GDM1 (cell line): ENCODE measurements around the gene LAIR2.

Experiments used
- DNase-seq: peaks from one replicate; lab custom pipeline; 2025; lab: John Stamatoyannopoulos, UW

The LAIR2 gene

GRCh38 chr19:54534156-54534555 lies 31.5 kb downstream of the LAIR2 start:
- DNase-seq: no peak

DNA sequence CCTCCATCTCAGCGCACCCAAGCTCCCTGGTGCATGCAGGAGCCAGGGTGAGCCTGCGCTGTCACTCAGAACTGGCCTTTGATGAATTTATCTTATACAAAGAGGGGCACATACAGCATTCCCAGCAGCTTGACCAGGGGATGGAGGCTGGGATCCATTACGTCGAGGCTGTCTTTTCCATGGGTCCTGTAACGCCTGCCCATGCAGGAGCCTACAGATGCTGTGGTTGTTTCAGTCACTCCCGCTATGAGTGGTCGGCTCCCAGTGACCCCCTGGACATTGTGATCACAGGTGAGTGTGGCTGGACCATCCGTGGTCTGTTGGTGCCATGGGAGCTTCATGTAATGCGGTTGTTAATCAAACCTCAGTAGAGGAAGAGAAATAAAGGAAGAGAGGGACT lies 33.0 kb downstream of the LAIR2 start:
- DNase-seq: no peak

DNA sequence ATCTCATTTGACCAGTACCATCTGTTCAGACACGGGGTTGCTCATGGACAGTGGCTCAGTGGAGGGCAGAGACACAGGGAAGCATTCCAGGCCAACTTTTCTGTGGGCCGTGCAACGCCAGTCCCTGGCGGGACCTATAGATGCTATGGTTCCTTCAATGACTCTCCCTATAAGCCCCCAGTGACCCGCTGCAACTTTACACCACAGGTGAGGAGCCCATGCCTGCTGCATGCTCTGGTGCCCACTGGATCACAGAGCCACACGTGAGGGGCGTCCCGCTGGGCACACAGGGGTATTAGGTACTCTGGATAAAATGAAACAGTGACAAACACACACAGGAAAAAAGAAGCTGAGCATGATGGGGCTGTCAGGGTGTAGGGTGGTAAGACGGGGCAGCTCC lies 34.3 kb downstream of the LAIR2 start:
- DNase-seq: no peak

DNA sequence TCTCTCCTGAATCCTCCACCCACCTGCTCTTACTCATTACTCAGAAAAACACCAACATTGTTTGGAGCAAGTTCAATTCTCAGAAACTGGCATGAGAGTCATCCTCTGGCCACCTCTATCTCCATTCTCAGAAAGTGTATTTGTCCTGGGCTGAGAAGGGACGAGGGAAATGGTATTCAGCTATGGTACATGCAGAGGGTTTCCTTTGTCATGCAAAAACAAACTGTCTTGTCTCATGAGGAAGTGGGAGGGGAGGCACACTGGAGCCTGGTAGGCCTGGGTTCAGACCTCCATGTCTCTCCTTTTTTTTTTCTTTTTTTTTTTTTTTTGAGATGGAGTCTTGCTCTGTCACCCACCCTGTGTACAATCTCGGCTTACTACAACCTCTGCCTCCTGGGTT lies 39.1 kb downstream of the LAIR2 start:
- no peak for DNase-seq

DNA sequence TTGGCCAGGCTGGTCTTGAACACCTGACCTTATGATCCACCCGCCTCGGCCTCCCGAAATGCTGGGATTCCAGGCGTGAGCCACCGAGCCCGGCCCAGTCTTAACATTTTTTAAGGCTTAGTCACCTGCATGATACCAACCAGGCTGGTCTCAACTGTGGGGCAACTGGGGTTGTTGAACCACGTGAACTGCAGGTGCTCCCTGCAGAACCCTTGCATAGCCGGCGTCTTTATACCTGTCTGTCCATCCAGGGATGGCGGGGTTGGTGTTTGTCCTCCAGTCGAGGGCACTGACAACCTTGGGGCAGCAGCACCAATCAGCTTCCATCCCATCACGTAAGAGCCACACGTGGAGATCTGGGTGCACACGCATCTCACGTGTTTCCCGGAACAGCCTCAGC lies 46.2 kb downstream of the LAIR2 start:
- no peak for DNase-seq

DNA sequence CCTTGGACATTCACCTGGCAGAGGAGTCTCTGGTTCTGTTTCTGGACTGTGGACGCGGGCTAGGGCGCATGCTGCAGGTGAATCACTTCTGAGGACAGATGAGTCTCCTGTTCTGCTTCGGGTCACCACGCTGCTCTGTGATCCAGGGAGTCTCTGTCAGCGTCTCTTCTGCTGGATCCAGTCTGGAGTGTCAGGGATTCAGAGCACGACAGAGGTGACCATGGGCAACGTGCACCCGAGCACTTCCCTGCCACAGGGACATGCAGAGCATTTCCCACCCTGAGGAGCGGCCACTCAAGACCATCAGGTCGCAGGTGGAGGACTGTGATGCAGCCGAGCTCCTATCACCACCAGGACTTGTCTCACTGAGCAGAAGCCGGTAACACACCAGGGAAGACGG lies 46.6 kb downstream of the LAIR2 start:
- DNase-seq: no peak

GRCh38 chr19:54551293-54551692 lies 48.7 kb downstream of the LAIR2 start:
- no peak for DNase-seq

GRCh38 chr19:54551950-54552912 lies 49.6 kb downstream of the LAIR2 start:
- DNase-seq: no peak

GRCh38 chr19:54552913-54553310 lies 50.3 kb downstream of the LAIR2 start:
- no peak for DNase-seq

DNA sequence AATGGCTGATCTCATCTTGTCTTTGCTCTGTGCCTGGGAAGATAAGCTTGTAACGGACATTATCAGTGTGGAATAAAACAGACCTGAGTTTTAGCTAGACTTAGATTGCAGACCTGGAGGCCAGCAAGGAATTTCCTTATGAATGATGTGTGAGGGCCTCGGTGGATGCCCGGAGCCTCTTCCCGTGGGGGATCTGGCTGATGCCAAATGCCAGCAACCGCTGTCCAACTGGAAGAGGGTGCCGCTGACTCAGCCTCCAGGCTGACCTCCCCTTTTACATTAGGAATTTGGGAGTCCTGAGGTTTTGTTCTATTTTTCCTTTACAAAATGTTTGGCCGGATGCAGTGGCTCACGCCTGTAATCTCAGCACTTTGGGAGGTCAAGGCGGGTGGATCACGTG lies 51.4 kb downstream of the LAIR2 start:
- DNase-seq: no peak

- DNase-seq: no peak
These were observed 52.3 kb downstream of the LAIR2 start for GRCh38 chr19:54554896-54555295.

DNA sequence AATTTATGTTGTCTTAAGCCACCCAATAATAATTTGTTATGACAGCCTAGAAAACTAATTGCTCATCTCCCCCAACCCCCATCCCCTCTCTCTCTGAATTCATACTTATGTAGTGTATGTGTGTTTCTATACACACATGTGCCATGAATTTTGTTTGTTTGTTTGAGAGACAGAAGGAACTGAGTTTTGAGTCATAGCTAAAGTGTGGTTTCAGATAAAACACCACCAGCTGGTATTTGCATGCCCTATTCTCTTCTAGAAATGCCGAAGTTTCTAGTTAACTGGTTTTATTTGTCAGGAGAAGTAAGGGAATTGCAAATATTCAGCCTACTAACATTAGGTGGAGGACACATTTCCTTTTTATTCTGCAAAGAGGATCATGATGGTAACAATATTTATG lies 53.6 kb downstream of the LAIR2 start:
- DNase-seq: no peak

- DNase-seq: no peak
These were observed 55.7 kb downstream of the LAIR2 start for GRCh38 chr19:54558339-54558738.
